ENCODE results near the gene ASAP2.
"Not testable (repeated sequence)": the region's sequence is repeated elsewhere in the genome, so short reads cannot be mapped to it uniquely, and the experiment has no call there.

Gene ASAP2

DNA sequence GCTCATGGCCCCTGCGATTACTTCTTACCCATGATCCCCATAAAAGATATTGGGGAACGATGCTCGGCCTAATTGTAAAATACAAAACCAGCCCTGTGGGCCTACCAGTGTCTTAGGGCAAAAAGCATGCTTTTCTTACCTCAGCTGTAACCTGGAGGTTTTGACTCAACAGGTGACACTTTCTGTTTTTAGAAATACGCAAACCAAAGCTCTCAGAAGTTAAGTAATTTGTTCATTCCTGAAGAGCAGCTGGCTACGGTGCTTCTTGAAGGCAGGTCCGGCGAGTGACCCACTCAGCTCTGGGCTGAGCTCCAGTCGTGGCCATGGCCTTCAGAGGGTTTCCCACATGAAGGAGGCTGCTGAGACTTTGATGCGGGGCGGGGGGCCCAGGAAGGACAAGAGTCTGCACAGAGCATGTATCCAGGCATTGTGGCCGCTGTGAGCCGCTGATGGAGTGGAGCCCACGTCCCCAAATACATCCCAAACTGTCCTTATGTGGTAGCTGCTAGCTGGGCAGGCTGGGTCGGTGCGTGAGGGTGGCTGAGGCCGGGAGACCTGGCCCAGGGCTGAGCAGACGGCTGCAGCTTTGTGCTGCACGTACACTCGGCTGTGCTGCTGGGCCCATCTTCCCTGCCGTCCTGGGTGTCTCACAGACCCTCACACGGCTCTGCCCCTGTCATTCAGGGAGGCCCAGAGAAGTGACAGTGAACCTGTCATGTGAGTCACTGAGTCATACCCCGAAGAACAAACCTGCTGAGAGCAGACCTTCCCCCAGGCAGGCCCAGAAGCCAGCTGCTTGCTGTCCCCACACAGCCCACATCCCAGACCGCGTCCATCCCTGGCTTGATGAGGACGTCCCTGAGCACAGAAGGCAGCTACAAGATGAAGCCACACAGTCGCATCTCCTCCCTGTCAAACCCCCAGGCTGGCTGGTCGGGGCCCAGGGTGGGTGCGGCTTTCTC, 182.6 kb downstream of the ASAP2 start:
- DNase-seq = no peak

DNA sequence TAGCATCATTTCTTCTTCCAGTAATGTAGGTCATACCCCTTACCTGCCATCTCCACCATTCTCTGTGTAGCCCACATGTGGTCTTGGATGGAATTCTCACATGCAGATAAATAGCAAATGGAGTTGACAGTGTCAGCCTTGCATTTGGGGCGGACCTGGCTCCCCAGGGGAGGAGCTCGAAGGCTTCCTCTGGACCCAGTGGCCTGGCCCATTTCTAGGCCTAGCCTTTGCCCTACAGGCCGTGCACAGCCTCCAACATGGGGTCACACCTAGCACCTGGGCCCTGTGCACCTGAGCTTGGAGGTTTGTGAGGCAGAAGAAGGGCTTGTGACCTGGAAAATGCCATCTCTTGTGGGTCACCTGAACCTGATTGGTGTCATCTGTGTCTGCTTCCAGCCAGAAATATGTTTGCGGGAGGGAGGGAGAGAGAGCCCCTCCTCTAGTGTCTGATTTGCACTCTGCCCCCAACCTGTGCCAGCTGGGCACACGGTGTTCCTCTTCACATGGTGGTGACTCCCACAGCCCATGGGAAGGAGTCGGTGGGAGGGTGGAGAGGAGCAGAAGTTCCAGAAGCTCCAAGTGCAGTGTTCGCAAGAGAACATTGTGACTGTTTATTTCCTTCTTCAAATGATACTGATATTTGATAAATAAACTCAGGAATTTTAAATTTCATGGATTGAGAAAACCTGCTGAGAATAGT, 183.7 kb downstream of the ASAP2 start:
- DNase-seq = no peak

DNA sequence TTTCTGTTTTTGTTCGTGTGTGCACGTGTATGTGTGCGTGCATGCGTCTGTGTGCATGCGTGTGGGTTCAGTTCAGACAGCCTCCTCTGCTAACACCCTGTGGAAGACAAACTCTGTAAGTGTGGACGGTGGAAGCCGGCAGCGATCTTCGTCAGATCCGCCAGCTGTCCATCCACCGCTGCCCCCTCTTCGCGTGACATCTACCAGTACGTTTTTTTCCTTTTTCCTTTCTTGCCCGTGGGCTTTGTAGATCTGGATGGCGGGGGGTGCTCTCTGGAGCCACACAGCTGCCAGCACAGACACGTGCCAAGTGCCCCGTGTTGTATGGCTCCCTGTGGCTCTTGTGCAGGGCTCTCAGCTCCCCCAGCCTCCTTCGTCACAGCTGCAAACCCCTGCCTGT, 184.4 kb downstream of the ASAP2 start:
- no peak for DNase-seq

DNA sequence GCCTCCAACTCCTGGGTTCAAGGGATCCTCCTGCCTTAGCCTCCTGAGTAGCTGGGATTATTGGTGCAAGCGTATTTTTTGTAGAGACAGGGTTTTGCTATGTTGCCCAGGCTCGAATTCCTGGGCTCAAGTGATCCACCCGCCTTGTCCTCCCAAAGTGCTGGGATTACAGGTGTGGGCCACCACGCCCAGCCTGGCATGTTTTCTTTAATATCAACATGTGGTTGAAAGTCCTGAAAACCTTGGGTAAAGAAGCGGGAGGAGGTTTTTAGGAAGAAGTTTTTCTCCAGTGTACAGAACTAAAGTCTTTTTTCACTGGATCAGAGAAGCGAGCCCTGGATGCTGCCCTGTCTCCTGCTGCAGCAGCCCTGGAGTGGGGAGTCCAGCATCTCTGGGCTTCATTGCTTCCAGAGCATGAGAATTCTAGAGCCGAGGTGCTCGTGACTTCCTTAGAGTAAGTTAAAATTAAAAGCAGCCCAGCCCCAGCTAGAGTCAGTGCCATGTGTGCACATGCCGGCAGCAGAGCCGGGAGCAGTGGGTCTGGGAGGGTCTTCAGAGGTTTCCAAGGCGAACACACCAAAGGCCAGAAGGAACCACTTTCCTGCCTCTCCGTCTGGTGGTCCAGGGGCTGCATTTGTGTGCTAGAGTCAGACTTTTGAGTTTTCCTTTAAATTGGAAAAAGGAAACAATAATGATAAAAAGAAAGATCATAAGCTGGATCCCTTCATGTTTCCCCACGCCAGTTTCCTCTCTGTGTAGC, 185.5 kb downstream of the ASAP2 start:
- no peak for DNase-seq

DNA sequence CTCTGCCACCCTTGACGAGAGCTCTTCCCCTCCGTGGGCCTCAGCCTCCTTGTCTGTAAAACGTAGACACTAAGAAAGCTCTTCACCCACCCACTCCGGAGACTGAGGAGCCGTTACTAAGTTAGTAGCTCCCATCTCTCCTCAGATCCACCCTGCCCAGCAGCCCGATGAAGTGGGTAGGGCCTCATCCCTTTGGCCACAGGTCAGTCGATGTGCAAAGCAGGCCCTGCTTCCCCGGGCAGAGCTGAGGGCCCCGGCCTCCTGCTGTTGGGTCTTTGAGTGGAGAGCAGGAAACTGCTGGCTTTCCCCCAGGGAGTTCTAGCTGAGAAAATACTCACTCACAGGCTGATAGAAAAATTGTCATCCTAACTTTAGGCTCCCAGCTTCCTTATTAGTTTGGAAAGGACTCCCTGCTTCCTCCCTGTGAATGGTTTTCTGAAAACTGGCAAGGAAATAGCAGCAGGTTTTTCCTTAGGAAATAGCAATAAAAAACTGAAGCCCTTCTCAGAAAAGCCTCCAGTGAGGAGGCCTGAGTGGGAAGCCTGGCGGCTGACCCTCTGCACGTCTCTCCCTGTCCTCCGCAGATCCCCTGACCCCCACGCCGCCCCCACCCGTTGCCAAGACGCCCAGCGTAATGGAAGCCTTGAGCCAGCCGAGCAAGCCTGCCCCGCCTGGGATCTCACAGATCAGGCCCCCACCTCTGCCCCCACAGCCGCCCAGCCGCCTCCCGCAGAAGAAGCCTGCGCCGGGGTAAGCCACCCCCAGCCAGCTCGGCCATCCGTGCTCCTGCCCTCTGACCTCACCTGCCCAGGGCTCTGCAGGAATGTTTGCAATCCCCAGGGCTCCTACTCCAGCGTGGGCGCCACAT, 186.5 kb downstream of the ASAP2 start:
- no peak for DNase-seq

DNA sequence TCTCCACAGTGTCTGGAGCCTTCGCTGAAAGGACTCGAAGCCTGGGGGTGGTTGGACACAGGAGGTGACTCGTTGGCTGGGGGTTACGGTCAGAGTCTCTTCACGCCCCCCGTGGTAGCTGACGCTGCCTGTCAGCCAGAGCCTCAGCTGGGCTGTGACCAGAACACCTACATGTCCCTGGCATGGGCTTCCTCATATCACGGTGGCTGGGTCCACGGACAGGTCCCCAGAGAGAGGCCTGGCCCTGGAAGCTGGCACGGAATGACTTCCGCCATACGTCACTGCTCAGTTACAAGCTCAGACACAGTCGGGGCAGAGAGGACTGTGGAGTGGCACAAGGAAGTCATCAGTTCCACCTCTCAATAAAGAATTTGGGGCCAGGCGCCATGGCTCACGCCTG, 188.2 kb downstream of the ASAP2 start:
- no peak for DNase-seq

DNA sequence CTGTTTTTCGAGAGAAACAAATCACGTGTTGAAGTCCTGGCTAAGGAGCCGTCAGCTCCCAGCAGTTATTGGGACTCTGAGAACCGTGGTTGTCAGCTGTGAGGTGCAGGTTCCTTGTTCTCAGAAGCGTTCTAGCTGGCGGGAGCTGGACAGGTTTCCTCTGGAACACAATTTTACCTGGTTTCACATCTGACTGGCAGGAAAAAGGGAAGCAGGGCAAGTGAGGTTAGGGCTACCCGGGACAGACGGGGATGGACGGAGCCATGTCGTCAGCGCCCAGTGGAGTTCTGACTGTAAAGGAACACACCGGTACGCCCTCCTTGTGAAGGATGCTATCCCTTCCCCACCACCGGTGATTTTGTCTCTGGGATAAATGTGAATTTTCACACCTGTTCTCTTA, 190.6 kb downstream of the ASAP2 start:
- no peak for DNase-seq

DNA sequence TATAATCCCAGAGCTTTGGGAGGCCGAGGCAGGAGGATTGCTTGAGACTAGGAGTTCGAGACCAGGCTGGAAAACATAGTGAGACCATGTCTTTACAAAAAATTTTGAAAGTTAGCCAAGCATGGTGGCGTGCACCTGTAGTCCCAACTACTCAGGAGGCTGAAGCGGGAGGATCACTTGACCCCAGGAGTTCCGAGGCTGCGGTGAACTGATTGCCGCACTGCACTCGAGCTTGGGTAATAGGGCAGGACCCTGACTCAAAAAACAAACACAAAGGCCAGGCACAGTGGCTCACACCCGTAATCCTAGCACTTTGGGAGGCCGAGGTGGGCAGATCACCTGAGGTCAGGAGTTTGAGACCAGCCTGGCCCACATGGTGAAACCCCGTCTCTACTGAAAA, 191.6 kb downstream of the ASAP2 start:
- not testable (repeated sequence) for DNase-seq

DNA sequence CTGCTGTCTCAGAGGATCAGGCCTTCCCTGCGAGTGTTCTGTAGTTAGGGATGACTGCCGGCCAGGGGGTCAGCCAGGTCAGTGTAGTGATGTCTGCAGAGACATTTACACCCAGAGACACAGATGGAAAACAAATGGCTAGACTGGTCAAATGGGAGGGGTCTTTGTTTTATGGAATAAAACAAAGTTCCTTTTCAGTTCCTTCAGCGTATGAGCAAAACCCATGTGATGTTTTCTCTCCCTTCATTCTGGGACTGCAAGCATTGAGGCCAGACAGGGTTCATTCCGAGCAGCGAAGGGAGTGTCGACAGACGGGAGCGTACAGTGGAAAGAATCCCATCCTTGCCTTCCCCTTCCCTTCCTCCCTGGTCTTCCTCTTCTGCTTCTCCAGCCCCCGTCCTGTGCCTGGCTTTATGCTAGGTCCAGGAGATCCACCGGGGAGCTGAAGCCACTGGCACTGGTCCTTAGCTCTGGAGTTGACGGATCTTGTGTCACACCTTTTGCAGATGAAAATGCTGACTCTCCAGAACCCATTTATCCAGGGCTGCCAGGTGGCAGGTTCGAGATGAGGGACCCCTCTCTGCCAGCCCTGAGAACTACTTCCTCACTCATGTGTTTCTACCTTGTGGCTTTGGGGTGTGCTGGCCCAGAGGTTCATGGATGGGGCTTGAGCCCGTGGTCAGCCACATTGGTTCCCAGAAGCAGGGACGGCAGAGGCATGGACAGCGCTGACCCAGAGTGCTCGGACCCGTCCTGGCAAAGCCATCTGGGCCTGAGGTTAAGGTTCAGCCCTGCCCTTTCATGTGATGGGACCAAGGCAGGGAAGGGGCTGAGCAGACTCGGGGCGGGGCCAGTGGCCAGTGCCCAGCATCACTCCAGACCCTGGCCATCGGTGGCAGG, 192.5 kb downstream of the ASAP2 start:
- no peak for DNase-seq

DNA sequence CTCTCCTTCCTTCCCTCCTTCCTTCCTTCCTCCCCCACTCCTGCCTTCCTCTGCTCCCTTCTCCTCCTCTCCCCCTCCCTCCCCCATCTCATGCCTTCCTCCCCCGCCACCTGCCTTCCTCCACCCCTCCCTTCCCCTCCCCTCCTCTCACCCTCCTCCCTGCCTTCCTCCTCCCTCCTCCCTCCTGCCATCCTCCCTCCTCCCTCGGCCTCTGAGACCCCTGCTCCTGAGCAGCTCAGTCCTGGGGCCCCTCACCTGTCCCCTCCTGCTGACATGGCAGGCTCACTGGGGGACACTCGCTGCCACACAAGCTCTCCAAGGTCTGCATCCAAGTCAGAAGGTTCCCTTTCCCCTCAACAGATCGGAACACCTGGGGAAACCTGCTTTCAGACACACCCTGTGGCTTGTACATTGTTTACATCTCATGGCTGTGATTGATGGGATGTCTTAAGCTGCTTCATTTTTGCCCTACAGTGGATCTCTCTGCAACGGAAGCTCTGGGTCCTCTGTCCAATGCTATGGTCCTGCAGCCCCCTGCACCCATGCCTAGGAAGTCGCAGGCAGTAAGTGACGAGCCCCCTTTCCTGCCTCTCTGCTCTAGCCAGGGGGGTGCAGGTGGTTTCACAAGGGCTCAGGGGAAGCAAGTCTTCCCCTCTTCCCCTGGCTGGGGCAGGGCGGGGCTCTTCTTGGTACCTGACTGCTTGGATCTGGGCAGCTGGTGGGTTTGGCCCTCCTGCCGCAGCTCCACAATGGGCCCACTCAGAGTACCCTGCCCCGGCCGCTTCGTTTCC, 193.9 kb downstream of the ASAP2 start:
- DNase-seq = no peak

DNA sequence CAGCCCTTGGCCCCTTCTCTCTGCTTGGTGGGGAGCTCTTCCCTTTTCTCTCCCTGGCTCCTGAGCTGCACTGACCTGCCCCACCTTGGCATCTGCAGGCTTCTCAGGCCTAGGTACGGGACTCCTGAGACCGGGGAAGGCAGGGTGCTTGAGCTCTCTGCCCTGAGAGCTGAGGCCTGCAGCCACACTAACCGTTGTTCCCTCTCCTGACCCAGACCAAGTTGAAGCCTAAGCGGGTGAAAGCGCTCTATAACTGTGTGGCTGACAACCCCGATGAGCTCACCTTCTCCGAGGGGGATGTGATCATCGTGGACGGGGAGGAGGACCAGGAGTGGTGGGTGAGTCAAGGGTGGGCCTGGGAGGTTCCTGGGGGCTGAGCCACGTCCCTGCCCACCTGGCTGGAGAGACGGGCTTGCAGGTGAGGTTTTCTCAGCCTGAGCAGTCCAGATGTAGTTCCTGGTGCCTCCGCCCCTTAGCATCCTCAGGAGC, 194.5 kb downstream of the ASAP2 start:
- no peak for DNase-seq

DNA sequence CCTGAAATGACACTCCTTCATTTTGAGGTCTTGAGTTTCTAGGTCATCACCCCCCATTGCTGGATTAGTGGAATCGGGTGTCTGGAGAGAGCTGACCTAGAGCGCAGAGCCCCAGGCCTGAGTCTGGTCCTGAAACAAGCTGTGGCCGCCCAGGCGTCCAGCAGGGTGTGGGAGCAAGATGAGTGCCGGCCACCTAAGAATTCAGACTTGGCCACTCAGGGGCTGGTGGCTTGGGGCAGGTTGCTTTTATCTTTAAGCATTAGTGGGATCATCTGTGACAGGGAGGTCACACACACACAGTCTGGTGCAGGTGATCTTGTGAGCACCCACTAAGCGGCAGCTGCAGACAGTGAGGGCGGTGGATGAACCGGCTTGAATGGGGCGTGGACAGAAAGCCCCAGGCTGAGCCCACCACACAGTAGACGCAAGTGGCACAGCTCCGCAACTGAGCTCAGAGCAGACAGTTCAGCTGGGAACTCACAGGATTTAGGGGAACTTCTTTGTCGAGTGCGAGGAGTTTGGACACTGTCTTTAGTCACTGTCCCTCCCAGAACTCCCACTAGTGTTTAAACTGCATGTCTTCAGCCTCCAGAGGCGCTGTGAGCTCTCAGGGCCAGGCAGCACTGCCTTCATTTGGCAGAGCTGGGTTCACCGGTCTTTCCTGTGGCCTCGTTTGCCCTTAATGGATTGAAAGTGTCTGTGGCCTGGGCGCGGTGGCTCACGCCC, 195.2 kb downstream of the ASAP2 start:
- no peak for DNase-seq

DNA sequence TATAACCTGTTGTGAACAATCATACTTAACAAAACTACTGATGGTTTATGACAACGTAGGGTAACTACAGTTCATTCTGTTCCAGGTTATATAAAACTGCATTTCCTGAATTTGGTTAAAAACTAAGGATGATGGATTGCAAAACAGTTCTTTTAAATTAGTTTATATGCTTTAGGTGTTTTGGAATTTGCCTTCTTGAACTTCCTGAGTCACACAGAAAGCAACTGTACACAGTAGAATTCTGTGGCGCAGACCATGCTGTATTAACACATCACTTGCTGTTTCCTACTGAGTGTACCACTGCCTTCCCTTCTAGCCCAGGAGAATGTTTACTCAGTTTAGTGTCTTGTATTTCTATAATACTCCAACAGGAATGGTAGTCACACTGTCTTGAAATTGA, 197.3 kb downstream of the ASAP2 start:
- no peak for DNase-seq

DNA sequence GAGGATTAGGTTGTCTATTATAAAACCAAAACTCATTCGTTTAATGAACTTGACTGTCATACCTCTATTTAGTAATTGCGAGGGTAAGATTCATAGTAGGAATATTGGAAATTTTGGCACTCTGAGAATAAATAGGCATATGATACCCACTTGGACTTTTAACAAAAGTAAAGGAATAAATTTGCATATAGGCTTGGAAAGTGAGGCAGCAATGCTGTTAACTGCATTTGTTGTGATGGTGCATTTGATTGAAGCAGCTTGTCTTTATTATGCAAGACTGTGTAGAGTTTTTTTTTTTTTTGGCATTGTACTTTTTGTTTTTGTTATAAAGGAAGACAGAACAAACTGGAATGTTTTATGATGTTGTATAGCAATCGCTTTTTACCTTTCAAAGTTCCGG, 197.8 kb downstream of the ASAP2 start:
- no peak for DNase-seq

DNA sequence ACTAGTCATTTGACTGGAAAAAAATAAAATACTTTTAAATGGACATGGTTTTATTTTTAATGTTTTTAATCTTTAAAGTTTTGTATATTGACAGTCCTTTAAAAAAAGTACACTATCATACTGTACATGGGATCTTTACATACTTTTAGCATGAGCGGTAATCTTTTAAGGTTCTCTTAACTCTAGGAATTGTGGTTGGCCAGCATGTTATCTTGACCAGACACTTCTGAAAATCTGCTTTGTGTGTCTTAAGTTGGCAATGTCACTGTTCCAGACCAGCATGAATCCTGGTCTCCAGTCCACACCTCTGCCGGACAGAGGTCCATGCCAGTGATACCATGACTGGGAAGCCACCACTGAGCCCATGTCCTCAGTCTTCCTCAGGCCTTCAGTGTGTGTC, 199.0 kb downstream of the ASAP2 start:
- DNase-seq = no peak

DNA sequence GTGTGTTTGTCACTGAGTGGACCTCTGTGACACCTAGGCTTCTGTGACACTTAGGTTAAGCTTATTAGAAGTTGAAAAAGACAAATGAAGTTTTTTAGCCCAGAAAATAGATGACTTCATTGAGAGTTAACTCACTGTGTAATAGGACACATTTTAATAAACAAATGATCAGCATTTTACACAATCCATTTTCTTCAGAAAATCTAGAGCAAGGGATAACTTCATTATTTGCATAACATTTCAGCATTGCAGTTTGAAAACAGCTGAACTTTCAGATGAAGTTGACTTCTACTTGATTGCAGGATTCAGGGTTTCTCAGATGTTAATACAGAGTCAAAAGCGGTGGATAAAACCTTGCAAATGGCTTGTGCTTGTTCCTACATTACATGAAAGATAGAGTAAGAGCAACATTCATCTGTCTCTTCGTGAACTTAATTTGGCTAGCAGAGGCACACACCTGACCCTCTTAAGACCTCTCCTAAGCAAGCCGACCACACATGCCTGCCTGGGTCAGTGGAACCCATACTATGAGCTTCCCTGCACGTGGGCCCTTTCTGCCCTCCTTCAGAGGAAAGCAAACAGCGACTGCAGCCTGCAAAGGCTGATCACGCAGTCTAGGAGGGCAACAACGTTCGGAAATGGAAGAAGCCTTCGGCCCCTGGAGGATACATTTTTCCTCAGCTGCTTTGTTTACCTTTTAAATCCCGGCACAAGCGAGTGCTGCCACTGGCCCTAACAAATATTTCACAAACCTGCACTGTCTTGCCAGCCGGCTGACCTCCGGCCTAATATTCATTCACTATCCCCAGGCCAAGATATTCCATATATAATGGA, 200.1 kb downstream of the ASAP2 start:
- DNase-seq = no peak

DNA sequence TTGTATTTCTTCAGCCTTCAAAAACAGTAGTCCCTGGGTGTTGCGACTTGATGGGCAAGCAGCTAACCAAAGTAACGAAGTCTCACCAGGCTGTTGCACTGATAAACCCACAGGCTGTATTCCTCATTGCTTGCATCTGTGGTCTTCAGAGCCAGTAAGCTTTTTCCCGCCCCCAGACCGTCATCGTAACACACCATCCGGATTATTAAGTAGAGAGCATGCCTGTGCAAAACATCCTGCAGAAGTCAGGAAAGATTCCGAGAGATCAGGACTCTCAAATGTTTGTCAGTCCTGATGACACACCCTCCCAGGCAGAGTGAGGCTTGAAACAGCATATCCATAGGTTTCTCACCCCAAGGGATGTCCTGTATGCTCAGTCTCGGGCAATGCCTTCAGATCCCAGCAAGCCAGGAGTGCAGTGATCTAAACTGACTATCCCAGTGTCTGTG, 200.8 kb downstream of the ASAP2 start:
- DNase-seq = no peak

DNA sequence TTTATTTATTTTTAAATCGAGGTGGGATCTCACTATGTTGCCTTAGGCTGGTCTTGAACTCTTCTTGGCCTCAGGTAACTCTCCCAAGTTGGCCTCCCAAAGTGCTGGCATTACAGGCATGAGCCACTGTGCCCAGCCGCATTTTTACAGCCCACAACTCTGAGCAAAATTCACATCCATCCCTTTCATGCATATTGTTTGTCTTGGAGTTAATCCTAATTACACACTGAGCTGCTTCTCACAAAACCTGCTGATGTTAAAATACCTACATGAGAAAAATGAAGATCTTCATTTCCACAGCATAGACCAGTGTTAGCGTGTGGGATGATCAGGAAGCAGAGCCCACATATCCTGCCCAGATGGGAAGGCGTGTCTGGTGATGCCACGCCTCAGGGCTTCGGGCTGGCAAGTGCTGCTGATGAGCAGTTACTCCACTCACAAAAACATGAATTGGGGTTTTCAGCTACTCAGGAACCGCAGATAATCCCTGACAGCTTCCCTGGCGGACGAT, 202.1 kb downstream of the ASAP2 start:
- peak; percentile 61 for DNase-seq

Data from NCI-H2029 (cell line).